GM21423 (cell line): ENCODE data around the gene UBE2O.
A peak's percentile ranks its signal among the peaks of the same experiment; 100 is the strongest.
"Not testable (repeated sequence)": the region's sequence is repeated elsewhere in the genome, so short reads cannot be mapped to it uniquely, and the experiment has no call there.

ENCODE experiments used
- ATAC-seq: cut with Tn5 transposase; IDR thresholded peaks from one replicate; pipeline ENCODE4 v1.9.1; 2021; ENCODE audit warnings: mild to moderate bottlenecking, moderate library complexity; ENCODE audit not compliant: unreplicated experiment

The UBE2O gene

DNA sequence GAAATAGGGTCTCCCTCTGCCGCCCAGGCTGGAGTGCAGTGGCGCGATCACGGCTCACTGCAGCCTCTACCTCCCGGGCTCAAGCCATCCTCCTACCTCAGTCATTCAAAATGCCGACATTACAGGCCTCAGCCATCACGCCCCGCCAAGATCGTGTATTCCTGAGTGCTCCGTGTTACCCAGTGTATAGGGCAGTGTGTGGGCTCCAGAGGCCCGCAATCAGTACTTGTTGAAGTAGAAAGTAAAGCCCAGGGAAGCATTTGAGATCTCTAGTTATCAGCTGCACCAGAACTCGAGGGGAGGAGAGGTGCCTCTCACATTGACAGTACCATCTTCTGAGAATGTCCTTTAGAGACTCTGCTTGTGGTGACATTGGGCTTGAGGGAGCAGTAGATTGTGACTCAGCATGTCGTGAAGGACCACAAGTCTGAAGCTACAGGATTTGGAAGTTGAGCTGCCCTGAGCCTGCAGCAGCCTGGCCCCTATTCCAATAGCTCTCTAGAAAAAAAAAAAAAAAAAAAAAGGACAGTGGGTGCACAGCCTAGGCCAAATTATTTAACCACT lies 98.1 kb downstream of the UBE2O start:
- ATAC-seq, result no peak

GRCh38 chr17:76354317-76354729 lies 98.6 kb downstream of the UBE2O start:
- no peak for ATAC-seq

- peak; percentile 83 for ATAC-seq
Measured at GRCh38 chr17:76353599-76354316, 99.2 kb downstream of the UBE2O start, which contains the start of gene PRPSAP1. PRPSAP1 (minus strand) TSS chr17:76353916; CDS start chr17:76353703, 213 bp downstream.

DNA sequence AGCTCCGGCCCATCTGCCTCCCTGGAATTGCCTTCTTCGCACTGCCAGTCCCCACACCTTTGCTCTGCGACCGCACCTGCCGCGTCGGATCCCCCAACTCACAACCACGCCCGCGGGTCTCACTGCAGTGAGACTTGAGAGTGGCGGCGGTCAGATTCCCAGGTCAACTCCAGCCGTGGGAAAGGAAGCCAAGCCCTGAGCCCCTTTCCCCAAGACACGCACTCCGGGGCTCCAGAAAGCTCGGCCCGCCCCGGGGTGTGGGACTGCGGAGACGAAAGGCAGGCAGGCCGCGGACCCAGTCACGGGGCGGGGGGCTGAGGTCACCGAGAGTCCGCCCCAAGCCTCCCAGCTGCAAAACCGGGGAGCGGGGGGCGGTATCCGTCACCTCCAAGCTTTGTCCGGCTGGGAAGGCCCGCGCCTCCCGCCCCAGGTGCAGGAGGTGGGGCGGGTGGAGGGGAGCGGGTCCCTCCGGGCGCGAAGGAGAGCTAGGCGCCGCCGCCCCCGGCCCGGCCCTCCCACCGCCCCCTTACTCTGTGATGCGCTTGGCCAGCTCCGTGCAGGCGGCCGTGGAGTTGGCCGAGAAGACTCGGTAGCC lies 99.9 kb downstream of the UBE2O start:
- ATAC-seq, result peak; percentile 21

- no peak for ATAC-seq
Measured at GRCh38 chr17:76351526-76352071, 101.4 kb downstream of the UBE2O start.

DNA sequence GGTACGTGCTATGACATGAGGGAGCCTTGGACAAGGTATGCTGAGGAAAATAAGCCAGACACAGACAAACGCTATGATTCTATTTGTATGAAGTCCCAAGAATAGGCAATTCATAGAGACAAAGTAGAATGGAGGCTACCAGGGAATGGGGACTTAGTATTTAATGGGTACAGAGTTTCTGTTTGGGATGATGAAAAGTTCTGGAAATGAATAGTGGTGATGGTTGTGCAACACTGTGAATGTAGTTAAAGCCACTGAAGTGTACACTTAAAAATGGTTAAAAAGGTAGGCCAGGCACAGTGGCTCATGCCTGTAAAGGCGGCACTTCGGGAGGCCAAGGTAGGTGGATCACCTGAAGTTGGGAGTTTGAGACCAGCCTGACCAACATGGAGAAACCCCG lies 102.5 kb downstream of the UBE2O start:
- no peak for ATAC-seq

DNA sequence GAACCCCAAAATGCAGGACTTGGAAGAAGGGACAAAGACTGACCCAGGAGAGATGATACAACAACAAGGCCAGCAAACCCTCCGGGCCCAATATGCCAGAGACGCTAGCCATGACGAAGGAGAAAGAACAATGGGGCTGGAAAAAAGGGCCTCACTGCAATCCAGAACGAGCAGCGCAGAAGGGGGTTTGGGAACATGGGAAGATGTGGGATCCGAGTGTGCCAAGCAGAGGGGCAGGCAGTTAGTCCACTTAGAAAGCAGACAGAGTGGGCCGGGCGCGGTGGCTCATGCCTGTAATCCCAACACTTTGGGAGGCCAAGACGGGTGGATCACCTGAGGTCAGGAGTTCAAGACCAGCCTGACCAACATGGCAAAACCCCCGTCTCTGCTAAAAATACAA lies 106.0 kb downstream of the UBE2O start:
- not testable (repeated sequence) for ATAC-seq

- ATAC-seq, result no peak
Measured at GRCh38 chr17:76345377-76345974, 107.5 kb downstream of the UBE2O start.

DNA sequence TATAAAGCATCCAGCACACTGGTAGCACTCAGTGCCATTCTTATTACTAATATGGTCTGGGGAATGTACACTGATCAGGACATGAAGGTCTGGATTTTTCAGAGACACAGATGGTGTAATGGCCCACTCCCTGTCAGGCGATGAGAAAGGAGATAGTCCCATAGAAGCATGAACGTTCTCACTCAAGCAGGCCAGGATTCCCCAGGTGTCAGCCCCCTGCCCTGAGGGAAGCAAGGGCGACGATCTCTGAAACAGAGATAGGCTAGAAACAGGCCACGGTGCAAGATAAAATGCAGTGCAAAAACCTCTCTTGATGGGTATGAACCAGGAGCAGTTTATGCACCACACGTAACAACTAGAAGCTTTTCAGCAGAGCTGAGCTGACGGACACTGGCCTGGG lies 109.8 kb downstream of the UBE2O start:
- ATAC-seq, result no peak

DNA sequence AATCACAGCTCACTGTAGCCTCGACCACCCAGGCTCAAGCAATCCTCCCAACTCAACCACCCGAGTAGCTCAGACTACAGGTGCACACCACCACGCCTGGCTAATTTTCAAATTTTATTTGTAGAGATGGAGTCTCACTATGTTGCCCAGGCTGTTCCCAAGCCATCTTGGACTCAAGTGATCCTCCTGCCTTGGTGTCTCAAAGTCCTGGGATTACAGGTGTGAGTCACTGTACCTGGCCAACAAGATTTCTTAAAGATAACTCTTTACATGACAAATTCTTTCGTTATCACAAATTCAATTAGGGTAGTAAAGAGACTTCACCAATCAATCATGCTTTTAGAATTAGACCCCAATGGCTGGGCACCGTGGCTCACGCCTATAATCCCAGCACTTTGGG lies 111.7 kb downstream of the UBE2O start:
- no peak for ATAC-seq
